RWPE1 (cell line): ENCODE measurements around the gene CAMK2N2.
A peak's percentile ranks its signal among the peaks of the same experiment; 100 is the strongest.

Experiments used
- CTCF ChIA-PET: fragments of 350-600 bp; sonication (Branson Sonifier 250); formaldehyde crosslinking; extraction: SDS; loops from one replicate; lab custom pipeline; 2021; lab: Yijun Ruan, JAX
- POLR2A ChIA-PET: fragments of 400-600 bp; formaldehyde crosslinking; extraction: SDS; loops from one replicate; lab custom pipeline; 2020; ENCODE audit warnings: antibody characterized with exemption; ENCODE audit not compliant: low non-redundant PET; lab: Yijun Ruan, JAX
- DNase-seq: peaks from one replicate; pipeline ENCODE4 v3.0.0; 2012; ENCODE audit warnings: low spot score
- H3K27ac ChIP-seq: fragments of 450-650 bp; 2 replicates; pipeline ENCODE4 v1.5.1; 2017
- TF ChIP-seq, protein P1 (sequence below): fragments of 450-650 bp; conservative IDR thresholded peaks from 2 replicates; pipeline ENCODE4 v1.5.1; 2017; ENCODE audit warnings: low read depth, mild to moderate bottlenecking

Gene CAMK2N2

DNA sequence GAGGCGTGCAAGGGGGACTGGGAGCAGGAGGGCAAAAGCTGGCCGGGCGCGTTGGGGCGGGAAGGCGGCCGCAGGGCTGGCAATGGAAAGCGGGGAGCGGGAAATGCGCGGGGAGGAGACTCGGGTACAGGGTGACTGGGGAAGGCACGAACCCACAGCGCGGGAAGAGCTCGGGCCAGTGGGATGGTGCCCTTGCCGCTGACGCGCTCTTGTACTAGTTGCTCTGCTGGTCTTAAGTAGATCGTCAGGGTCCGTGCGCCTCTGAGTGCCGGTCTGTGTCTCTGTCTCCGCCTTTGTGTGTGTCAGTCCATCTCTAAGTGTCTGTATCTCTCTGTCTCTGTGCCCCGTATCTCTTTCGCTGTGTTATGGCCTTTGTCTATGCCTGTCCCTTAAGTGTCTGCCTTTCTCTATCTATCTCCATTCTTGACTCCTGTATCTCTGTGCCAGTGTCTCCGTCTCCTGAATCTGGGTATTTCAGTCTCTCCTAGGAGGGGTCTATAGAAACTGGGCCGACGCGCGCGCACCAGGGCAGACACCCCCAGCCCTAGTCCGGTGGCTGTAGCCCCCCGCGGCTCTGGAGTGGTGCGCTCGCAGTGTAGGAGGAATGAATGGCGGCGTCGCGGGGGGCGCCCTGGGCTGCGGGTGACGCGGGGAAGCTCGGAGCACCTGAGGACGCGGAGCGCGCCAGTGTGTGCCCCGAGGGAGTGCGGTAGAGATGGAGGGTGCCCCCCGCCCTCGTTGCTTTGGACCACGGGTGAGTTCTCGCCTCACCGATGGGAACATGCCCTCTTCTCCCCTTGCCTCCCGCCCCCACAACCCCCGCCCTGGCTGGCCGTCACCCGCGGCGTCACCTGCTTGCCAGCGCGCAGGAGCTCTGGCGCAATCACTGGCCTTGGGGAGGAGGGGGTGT, 756 bp upstream of the CAMK2N2 start:
- TF ChIP-seq, protein P1, sequence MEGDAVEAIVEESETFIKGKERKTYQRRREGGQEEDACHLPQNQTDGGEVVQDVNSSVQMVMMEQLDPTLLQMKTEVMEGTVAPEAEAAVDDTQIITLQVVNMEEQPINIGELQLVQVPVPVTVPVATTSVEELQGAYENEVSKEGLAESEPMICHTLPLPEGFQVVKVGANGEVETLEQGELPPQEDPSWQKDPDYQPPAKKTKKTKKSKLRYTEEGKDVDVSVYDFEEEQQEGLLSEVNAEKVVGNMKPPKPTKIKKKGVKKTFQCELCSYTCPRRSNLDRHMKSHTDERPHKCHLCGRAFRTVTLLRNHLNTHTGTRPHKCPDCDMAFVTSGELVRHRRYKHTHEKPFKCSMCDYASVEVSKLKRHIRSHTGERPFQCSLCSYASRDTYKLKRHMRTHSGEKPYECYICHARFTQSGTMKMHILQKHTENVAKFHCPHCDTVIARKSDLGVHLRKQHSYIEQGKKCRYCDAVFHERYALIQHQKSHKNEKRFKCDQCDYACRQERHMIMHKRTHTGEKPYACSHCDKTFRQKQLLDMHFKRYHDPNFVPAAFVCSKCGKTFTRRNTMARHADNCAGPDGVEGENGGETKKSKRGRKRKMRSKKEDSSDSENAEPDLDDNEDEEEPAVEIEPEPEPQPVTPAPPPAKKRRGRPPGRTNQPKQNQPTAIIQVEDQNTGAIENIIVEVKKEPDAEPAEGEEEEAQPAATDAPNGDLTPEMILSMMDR = no peak
- ChIA-PET CTCF (interaction anchor here (1.0 to 1.4 kb wide), 3 partner anchors 12 to 27 kb away, joined by 3 to 4 read pairs (median 4); no protein-coding TSS in a partner anchor), POLR2A (no interaction called here)
- no peak for DNase-seq
- H3K27ac ChIP-seq = peak overlapping the region; percentile 48

GRCh38 chr3:184260724-184261269, 556 bp downstream of the CAMK2N2 start:
- peak overlapping the region; percentile 48 for H3K27ac ChIP-seq

DNA sequence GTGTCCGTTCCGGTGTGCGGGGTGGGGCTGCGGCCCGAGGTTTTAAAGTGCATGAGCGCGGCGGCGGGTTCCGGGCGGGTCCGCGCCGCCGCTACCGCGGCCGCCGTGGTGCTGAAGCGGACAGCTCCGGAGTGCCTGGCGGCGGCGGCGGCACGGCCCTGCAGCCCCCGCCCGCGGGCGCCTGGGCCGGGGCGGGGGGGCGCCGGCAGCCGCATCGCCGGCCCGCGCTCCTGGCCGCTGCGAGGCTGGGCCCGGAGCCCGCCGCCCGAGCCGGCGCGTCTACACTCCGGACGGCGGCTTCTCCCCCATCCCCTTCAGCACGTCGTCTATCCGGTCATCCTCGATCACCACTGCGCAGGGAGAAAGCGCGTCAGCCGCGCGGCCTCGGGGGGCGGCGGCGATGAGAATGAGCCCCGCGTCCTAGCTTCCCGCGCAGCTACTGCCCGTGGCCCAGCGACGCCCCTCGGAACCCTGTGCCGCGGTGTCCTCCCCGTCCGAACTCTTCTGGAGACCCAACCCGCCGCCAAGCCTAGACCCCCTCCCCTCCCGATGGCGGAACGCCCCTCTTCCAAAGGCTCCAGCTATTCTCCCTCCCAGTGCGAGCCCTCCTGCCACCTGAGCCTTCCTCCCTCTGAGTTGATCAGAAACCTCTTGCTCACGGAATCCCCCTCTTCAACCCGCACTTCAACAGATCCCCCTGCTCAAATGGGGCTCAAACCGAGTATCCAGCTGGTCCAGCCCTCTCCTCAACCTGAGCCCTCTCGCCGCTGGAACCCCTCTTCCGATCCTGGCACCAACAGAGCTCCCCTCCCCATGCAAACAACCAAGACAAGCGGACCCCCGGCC, 1.3 kb downstream of the CAMK2N2 start:
- POLR2A ChIA-PET = interaction anchor here (0.6 to 0.7 kb wide), 2 partner anchors 22 to 27 kb away, joined by 3 to 4 read pairs; no protein-coding TSS in a partner anchor
- TF ChIP-seq, protein P1 = no peak
- CTCF ChIA-PET = interaction anchor here (0.6 to 2.0 kb wide), 4 partner anchors 10 to 245 kb away, joined by 3 to 11 read pairs (median 4); partner anchors contain the start of gene EEF1AKMT4
- DNase-seq = peak; percentile 57
- H3K27ac ChIP-seq = peak overlapping the region; percentile 48

More at GRCh38 chr3:184260724-184261269, 556 bp downstream of the CAMK2N2 start:
- POLR2A ChIA-PET = interaction anchor here (0.7 kb wide), 1 partner anchor 22 kb away, joined by 3 read pairs; no protein-coding TSS in a partner anchor
- TF ChIP-seq, protein P1 = no peak
- no peak for DNase-seq
- CTCF ChIA-PET = interaction anchor here (0.6 to 2.0 kb wide), 6 partner anchors 11 to 245 kb away, joined by 3 to 11 read pairs (median 4); partner anchors contain the start of gene EEF1AKMT4

GRCh38 chr3:184259396-184259877, 1.9 kb downstream of the CAMK2N2 start:
- DNase-seq = no peak
- CTCF ChIA-PET = interaction anchor here (2.0 kb wide), 1 partner anchor 10 kb away, joined by 11 read pairs; the partner anchor contains the start of gene EEF1AKMT4
- H3K27ac ChIP-seq = no peak overlapping the region
- POLR2A ChIA-PET = interaction anchor here (0.5 to 0.6 kb wide), 2 partner anchors 17 to 28 kb away, joined by 3 to 4 read pairs; no protein-coding TSS in a partner anchor
- TF ChIP-seq, protein P1 = no peak

DNA sequence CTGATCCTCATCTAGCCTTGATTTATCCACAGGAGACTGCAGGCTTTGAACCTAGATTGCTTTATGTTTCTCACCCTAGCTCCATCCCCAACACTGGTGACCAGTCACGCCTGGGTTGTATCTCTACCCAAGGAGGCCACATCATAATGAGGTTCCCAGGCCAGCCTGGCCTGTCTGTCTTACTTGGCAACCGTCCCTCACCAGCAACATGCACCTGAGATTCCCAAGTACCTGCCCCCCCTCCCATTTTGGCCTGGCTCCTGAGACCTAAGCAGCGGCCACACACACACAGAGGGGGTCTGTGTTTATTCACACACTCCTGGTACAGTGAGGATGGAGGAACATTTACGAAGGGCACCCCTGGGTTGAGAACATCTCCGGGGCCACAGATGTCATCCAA, 2.4 kb downstream of the CAMK2N2 start:
- CTCF ChIA-PET = interaction anchor here (1.0 kb wide), 1 partner anchor 9 kb away, joined by 4 read pairs; no protein-coding TSS in a partner anchor
- POLR2A ChIA-PET = interaction anchor here (0.5 kb wide), 1 partner anchor 16 kb away, joined by 3 read pairs; no protein-coding TSS in a partner anchor
- DNase-seq = no peak

More for the DNA sequence above, 2.4 kb downstream of the CAMK2N2 start:
- TF ChIP-seq, protein P1 = no peak
- H3K27ac ChIP-seq = no peak overlapping the region
